ENCODE data around the gene KCNAB1.

KCNAB1 gene

DNA sequence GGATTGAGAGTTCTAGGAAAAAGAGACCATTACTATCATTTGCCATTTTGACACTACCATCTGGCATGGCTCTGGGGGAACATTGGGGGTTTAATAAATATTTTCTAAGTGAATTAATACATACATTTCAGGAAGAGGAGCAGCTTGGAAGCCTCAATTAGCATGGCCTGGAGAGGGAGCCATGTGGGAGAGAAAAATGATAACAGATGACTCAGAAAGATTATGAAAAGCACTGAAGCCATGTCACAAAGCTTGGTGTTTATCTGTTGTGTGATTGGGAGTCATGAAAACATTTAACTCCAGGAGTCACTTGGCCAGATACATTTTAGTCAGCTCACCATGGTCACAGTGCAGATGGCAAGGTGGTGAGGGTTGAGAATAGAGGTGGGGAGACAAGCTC is 313.5 kb downstream of the KCNAB1 start:
- Histone ChIP-seq H3K4me1 (ENCODE audit: insufficient read depth, insufficient read length) (no peaks in the 10 kb centered on the region), H3K4me3 (ENCODE audit: insufficient read length, low read depth) (no peak overlapping the region), H3K9me3 (ENCODE audit: insufficient read depth, low read length) (no peaks in the 10 kb centered on the region), H3K27me3 (ENCODE audit: insufficient read depth, insufficient read length) (no peaks in the 10 kb centered on the region), H3K9ac (ENCODE audit: insufficient read length, low read depth) (no peak overlapping the region), H3K36me3 (ENCODE audit: insufficient read depth, insufficient read length, low read length) (no peaks in the 10 kb centered on the region)
- TF ChIP-seq SUZ12 (IDR thresholded peaks at IDR 0.05; ENCODE audit: extremely low read depth, insufficient read depth, insufficient read length) = no peak
- TF ChIP-seq YY1 (IDR thresholded peaks at IDR 0.05; ENCODE audit: insufficient read depth, insufficient read length) = no peak
- no peak for DNase-seq (ENCODE audit: low read depth, low spot score)

DNA sequence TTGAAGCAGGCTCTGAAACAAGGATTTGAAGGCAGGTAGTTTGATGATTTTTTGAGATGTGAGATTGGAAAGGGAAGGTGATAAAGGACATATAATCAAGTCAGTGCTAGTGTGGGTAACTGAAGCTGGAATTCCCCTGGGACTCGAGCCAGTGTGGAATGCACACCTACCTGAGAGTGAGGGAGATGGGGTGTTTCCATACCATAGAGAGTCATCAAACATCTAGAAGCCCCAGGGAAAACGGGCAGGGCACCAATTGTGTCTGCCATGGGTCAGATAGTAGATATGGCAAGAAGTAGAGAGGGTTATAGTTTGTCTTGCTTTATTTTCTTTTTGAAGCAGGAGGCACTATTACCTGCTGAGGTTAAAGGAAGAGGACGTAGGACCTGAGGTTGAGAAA is 314.5 kb downstream of the KCNAB1 start:
- Histone ChIP-seq H3K4me3 (ENCODE audit: insufficient read length, low read depth) (no peak overlapping the region), H3K4me1 (ENCODE audit: insufficient read depth, insufficient read length) (no peaks in the 10 kb centered on the region), H3K27me3 (ENCODE audit: insufficient read depth, insufficient read length) (no peaks in the 10 kb centered on the region), H3K9me3 (ENCODE audit: insufficient read depth, low read length) (no peaks in the 10 kb centered on the region), H3K36me3 (ENCODE audit: insufficient read depth, insufficient read length, low read length) (no peaks in the 10 kb centered on the region), H3K9ac (ENCODE audit: insufficient read length, low read depth) (no peak overlapping the region)
- no peak for TF ChIP-seq YY1 (IDR thresholded peaks at IDR 0.05; ENCODE audit: insufficient read depth, insufficient read length)
- TF ChIP-seq ZNF274 (IDR thresholded peaks at IDR 0.05; ENCODE audit: low read depth, low read length) = no peak
- no peak for TF ChIP-seq SUZ12 (IDR thresholded peaks at IDR 0.05; ENCODE audit: extremely low read depth, insufficient read depth, insufficient read length)
- no peak for DNase-seq (ENCODE audit: low read depth, low spot score)

DNA sequence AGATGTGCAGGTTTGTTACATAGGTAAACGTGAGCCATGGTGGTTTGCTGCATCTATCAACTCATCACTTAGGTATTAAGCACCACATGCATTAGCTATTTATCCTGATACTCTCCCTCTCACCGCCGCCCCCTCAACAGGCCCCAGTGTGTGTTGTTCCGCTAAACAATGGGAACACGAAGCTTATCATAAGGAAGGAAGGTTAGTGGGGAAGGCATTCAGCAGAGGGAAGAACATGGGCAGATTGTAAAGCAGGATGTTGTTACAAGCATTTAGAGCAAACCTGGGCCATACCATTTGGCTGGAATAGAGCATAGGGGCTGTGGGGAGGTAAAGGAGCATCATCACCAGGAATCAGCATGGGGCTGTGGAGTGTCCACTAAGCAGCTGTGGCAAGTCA is 322.7 kb downstream of the KCNAB1 start:
- Histone ChIP-seq H3K4me3 (ENCODE audit: insufficient read length, low read depth) (no peak overlapping the region), H3K9ac (ENCODE audit: insufficient read length, low read depth) (no peak overlapping the region)
- no peak for DNase-seq (ENCODE audit: low read depth, low spot score)

DNA sequence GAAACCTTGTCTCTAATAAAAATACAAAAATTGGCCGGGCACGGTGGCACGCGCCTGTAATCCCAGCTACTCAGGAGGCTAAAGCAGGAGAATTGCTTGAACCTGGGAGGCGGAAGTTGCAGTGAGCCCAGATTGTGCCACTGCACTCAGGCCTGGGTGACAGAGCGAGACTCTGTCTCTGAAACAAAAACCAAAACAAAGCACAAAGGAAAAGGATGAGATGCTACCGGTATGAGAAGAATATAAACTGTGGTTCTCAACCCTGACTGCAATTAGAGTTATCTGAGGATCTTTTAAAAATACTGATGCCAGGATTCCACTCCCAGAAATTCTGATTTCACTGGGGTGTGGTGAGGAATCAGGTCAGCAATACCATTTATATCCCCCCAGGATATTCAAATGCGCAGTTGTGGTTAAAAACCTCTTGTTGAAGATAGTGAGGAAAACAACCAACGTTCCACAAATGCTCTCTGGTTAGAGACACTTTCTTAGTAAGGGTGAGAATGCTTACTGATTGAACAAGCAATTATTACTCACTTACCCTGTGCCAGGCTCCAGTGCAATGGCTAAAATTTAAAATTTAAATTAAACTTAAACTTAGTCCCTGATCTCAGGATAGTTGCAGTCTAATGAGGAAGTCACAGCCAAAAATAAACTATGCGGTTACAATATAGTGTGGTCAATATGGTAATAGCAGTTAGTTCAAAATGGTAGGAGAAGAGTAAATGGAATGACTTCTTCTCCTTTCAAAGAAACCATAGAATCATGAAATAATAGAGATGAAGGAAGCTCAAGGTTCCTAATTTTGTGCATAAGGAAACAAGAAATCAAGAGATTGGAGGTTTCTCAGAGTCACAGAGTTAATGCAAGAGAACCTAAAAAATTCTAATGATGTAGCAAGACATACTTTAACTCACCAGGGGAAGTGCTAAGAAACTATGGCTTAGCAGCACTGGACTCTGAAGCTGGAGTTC is 325.0 kb downstream of the KCNAB1 start:
- DNase-seq (ENCODE audit: low read depth, low spot score) = no peak

More for the DNA sequence above, 322.7 kb downstream of the KCNAB1 start:
- TF ChIP-seq SUZ12 (IDR thresholded peaks at IDR 0.05; ENCODE audit: extremely low read depth, insufficient read depth, insufficient read length) = no peak
- TF ChIP-seq YY1 (IDR thresholded peaks at IDR 0.05; ENCODE audit: insufficient read depth, insufficient read length) = no peak
- TF ChIP-seq ZNF274 (IDR thresholded peaks at IDR 0.05; ENCODE audit: low read depth, low read length) = no peak
- Histone ChIP-seq H3K27me3 (ENCODE audit: insufficient read depth, insufficient read length) (no peaks in the 10 kb centered on the region), H3K9me3 (ENCODE audit: insufficient read depth, low read length) (no peaks in the 10 kb centered on the region), H3K4me1 (ENCODE audit: insufficient read depth, insufficient read length) (no peaks in the 10 kb centered on the region), H3K36me3 (ENCODE audit: insufficient read depth, insufficient read length, low read length) (no peaks in the 10 kb centered on the region)

DNA sequence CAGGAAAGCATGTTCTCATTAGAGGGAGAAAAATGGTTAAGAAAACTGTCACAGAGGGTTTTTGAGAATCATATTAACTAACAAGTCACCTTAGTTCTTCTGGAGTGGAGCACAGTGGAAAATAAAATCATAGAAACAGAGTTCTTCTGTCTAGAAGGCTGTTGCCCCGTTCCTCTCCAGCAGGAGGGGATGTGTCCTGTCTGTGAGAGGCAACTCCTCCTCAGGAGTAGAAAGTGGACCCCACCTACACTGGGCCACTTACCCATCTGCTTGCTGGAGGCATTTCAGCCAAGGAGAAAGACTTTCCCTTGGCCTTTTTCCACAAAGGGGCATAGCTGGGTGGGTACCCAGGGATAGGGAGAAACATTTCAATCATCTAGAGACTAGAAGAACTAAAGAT is 327.9 kb downstream of the KCNAB1 start:
- Histone ChIP-seq H3K9me3 (ENCODE audit: insufficient read depth, low read length) (no peaks in the 10 kb centered on the region), H3K4me1 (ENCODE audit: insufficient read depth, insufficient read length) (no peaks in the 10 kb centered on the region), H3K9ac (ENCODE audit: insufficient read length, low read depth) (no peak overlapping the region), H3K36me3 (ENCODE audit: insufficient read depth, insufficient read length, low read length) (no peaks in the 10 kb centered on the region), H3K27me3 (ENCODE audit: insufficient read depth, insufficient read length) (no peaks in the 10 kb centered on the region), H3K4me3 (ENCODE audit: insufficient read length, low read depth) (no peak overlapping the region)
- TF ChIP-seq YY1 (IDR thresholded peaks at IDR 0.05; ENCODE audit: insufficient read depth, insufficient read length) (no peak), ZNF274 (IDR thresholded peaks at IDR 0.05; ENCODE audit: low read depth, low read length) (no peak), SUZ12 (IDR thresholded peaks at IDR 0.05; ENCODE audit: extremely low read depth, insufficient read depth, insufficient read length) (no peak)
- DNase-seq (ENCODE audit: low read depth, low spot score) = peak; percentile 20

More for the DNA sequence above, 325.0 kb downstream of the KCNAB1 start:
- Histone ChIP-seq H3K36me3 (ENCODE audit: insufficient read depth, insufficient read length, low read length) (no peaks in the 10 kb centered on the region), H3K9me3 (ENCODE audit: insufficient read depth, low read length) (no peaks in the 10 kb centered on the region), H3K4me1 (ENCODE audit: insufficient read depth, insufficient read length) (no peaks in the 10 kb centered on the region), H3K9ac (ENCODE audit: insufficient read length, low read depth) (no peak overlapping the region), H3K4me3 (ENCODE audit: insufficient read length, low read depth) (no peak overlapping the region), H3K27me3 (ENCODE audit: insufficient read depth, insufficient read length) (no peaks in the 10 kb centered on the region)
- TF ChIP-seq SUZ12 (IDR thresholded peaks at IDR 0.05; ENCODE audit: extremely low read depth, insufficient read depth, insufficient read length) (no peak), ZNF274 (IDR thresholded peaks at IDR 0.05; ENCODE audit: low read depth, low read length) (no peak), YY1 (IDR thresholded peaks at IDR 0.05; ENCODE audit: insufficient read depth, insufficient read length) (no peak)

DNA sequence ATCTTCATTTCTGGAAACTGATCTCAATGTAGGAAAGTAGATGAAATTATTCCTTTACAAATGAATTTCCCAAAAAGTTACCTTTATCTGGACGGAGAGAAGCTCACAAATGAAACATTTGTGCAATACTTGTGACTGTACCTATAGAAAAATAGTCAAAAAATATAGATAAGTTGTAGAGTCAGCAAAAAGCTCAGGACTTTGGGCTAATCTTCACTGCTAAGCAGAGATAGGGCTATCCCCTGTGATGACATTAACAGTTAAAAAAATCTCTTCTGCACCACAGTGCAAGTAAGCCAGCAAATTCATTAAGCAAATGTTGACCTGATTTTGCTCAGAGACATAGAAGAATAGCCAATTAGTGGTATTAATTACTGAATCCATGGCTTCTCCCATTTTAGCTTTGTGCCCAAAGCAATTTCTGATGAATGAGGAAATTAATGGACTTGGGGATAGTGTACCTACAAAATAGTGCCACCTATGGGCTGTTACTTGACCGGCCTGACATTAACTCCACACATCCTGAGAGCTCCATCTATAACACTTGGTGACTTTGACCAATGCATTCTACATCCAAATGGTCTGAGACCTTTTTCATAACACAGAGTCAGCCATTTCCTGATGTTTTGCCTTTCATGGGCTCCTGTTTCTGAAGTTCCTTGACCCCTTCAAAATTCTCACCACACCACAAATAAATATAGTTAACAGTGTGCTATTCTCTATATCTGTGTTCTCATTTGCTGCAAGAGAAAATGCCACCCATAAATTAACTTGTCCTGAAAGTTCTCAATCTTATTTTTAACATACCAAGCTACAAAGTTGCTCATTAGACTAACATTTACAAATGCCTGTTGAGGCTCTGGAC is 329.6 kb downstream of the KCNAB1 start:
- Histone ChIP-seq H3K4me3 (ENCODE audit: insufficient read length, low read depth) (no peak overlapping the region), H3K27me3 (ENCODE audit: insufficient read depth, insufficient read length) (no peaks in the 10 kb centered on the region), H3K4me1 (ENCODE audit: insufficient read depth, insufficient read length) (no peaks in the 10 kb centered on the region), H3K36me3 (ENCODE audit: insufficient read depth, insufficient read length, low read length) (no peaks in the 10 kb centered on the region), H3K9me3 (ENCODE audit: insufficient read depth, low read length) (no peaks in the 10 kb centered on the region), H3K9ac (ENCODE audit: insufficient read length, low read depth) (no peak overlapping the region)
- no peak for DNase-seq (ENCODE audit: low read depth, low spot score)
- no peak for TF ChIP-seq SUZ12 (IDR thresholded peaks at IDR 0.05; ENCODE audit: extremely low read depth, insufficient read depth, insufficient read length)
- TF ChIP-seq ZNF274 (IDR thresholded peaks at IDR 0.05; ENCODE audit: low read depth, low read length) = no peak
- TF ChIP-seq YY1 (IDR thresholded peaks at IDR 0.05; ENCODE audit: insufficient read depth, insufficient read length) = no peak

DNA sequence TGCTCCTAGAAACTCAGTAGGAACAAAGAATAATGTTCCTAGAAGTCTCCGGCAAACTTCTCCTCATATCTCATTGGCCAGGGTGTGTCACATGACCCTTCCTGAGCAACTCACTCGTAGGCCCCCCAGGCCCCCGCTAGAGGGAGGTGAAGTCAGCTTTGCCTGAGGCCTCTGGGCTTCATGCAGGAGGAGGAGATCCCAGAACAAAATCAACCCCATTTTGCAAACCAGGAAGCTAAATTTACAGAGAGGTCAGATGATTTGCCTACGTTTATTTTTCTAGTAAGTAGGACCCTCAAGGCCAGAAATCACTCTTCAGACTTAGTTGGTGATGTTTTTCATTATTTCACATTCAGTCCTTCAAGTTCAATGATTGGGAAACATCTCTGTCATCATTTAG is 335.5 kb downstream of the KCNAB1 start:
- TF ChIP-seq ZNF274 (IDR thresholded peaks at IDR 0.05; ENCODE audit: low read depth, low read length) (no peak), YY1 (IDR thresholded peaks at IDR 0.05; ENCODE audit: insufficient read depth, insufficient read length) (no peak), SUZ12 (IDR thresholded peaks at IDR 0.05; ENCODE audit: extremely low read depth, insufficient read depth, insufficient read length) (no peak)
- H3K27me3 ChIP-seq (ENCODE audit: insufficient read depth, insufficient read length) = no peaks in the 10 kb centered on the region
- H3K36me3 ChIP-seq (ENCODE audit: insufficient read depth, insufficient read length, low read length) = no peaks in the 10 kb centered on the region
- no peak overlapping the region for H3K9ac ChIP-seq (ENCODE audit: insufficient read length, low read depth)
- no peaks in the 10 kb centered on the region for H3K4me1 ChIP-seq (ENCODE audit: insufficient read depth, insufficient read length)
- H3K4me3 ChIP-seq (ENCODE audit: insufficient read length, low read depth) = no peak overlapping the region
- DNase-seq (ENCODE audit: low read depth, low spot score) = no peak
- H3K9me3 ChIP-seq (ENCODE audit: insufficient read depth, low read length) = no peaks in the 10 kb centered on the region

Data from NT2/D1 (cell line).